WTC11 (cell line): ENCODE results near the gene PPP3CA. TPM values are rescaled to one million over a fixed set of nuclear protein-coding genes. Genes with fewer than 3 reads are reported as not detected.

Source experiments
- ATAC-seq: fragments of 200-7000 bp; cut with Tn5 transposase; 2 replicates; pipeline ENCODE4 v1.10.0; 2021; ENCODE audit warnings: mild to moderate bottlenecking, moderate library complexity
- CTCF ChIA-PET: fragments of 300-600 bp; sonication (Branson Sonifier 250); formaldehyde crosslinking; loops from one replicate; lab custom pipeline; 2021; ENCODE audit warnings: antibody characterized with exemption; lab: Charles Lee
- POLR2A ChIA-PET: fragments of 350-600 bp; sonication (Branson Sonifier 250); formaldehyde crosslinking; loops from one replicate; lab custom pipeline; 2021; ENCODE audit warnings: antibody characterized with exemption; lab: Charles Lee
- DNase-seq: peaks from one replicate; pipeline ENCODE4 v3.0.0; 2021; ENCODE audit warnings: low spot score
- H3K27ac Mint-ChIP-seq: 2 replicates; pipeline ENCODE4 v1.8.0; 2021; ENCODE audit warnings: mixed read lengths
- H3K27me3 Mint-ChIP-seq: 2 replicates; pipeline ENCODE4 v1.8.0; 2021; ENCODE audit warnings: low read depth, mild to moderate bottlenecking, moderate library complexity, mixed read lengths
- H3K36me3 Mint-ChIP-seq: 2 replicates; pipeline ENCODE4 v1.8.0; 2021; ENCODE audit warnings: mixed read lengths
- H3K4me1 Mint-ChIP-seq: 2 replicates; pipeline ENCODE4 v1.8.0; 2022; ENCODE audit warnings: mixed read lengths
- H3K4me3 Mint-ChIP-seq: 2 replicates; pipeline ENCODE4 v1.8.0; 2021; ENCODE audit warnings: mild to moderate bottlenecking, moderate library complexity, mixed read lengths
- H3K9me3 Mint-ChIP-seq: 2 replicates; pipeline ENCODE4 v1.8.0; 2021; ENCODE audit warnings: mixed read lengths
- AFF4 ChIP-seq: sonication (generic); formaldehyde crosslinking; IDR thresholded peaks from 2 replicates; pipeline ENCODE4 v1.8.1; 2023; ENCODE audit warnings: mild to moderate bottlenecking, missing genetic modification reagents, borderline replicate concordance
- ATF1 ChIP-seq: sonication (generic); formaldehyde crosslinking; IDR thresholded peaks from 2 replicates; pipeline ENCODE4 v1.8.1; 2023; ENCODE audit warnings: mild to moderate bottlenecking, moderate library complexity, missing genetic modification reagents
- CBFB ChIP-seq: sonication (generic); formaldehyde crosslinking; IDR thresholded peaks from 2 replicates; pipeline ENCODE4 v1.8.1; 2022; ENCODE audit warnings: mild to moderate bottlenecking, low read depth, missing genetic modification reagents
- ELF4 ChIP-seq: sonication (generic); formaldehyde crosslinking; IDR thresholded peaks from 2 replicates; pipeline ENCODE4 v1.8.1; 2022; ENCODE audit warnings: low read depth, mild to moderate bottlenecking, moderate library complexity, missing genetic modification reagents
- FOXK1 ChIP-seq: sonication (generic); formaldehyde crosslinking; IDR thresholded peaks from 2 replicates; pipeline ENCODE4 v1.8.0; 2022; ENCODE audit warnings: mild to moderate bottlenecking, moderate library complexity, missing genetic modification reagents
- FOXP1 ChIP-seq: sonication (generic); formaldehyde crosslinking; IDR thresholded peaks from 2 replicates; pipeline ENCODE4 v1.8.0; 2022; ENCODE audit warnings: missing genetic modification reagents, mild to moderate bottlenecking, moderate library complexity, borderline replicate concordance
- HMGXB4 ChIP-seq: sonication (generic); formaldehyde crosslinking; IDR thresholded peaks from 2 replicates; pipeline ENCODE4 v1.8.1; 2023; ENCODE audit warnings: mild to moderate bottlenecking, moderate library complexity, missing genetic modification reagents
- IRF1 ChIP-seq: sonication (generic); formaldehyde crosslinking; IDR thresholded peaks from 2 replicates; pipeline ENCODE4 v1.8.0; 2023; ENCODE audit warnings: missing genetic modification reagents
- JAZF1 ChIP-seq: fragments of 250-450 bp; sonication (Bioruptor Pico); IDR thresholded peaks from 2 replicates; pipeline ENCODE4 v1.9.0; 2021; ENCODE audit warnings: moderate library complexity, mild to moderate bottlenecking, inconsistent platforms
- JUN ChIP-seq: sonication (generic); formaldehyde crosslinking; IDR thresholded peaks from 2 replicates; pipeline ENCODE4 v1.8.0; 2023; ENCODE audit warnings: mild to moderate bottlenecking, missing genetic modification reagents
- NFE2L1 ChIP-seq: sonication (generic); formaldehyde crosslinking; IDR thresholded peaks from 2 replicates; pipeline ENCODE4 v1.8.1; 2023; ENCODE audit warnings: missing genetic modification reagents
- PRDM15 ChIP-seq: sonication (generic); formaldehyde crosslinking; IDR thresholded peaks from 2 replicates; pipeline ENCODE4 v1.8.0; 2022; ENCODE audit warnings: missing genetic modification reagents
- PREB ChIP-seq: sonication (generic); formaldehyde crosslinking; IDR thresholded peaks from 2 replicates; pipeline ENCODE4 v1.8.1; 2022; ENCODE audit warnings: mild to moderate bottlenecking, missing genetic modification reagents, moderate library complexity, borderline replicate concordance
- PRRX2 ChIP-seq: fragments of 250-450 bp; sonication (Bioruptor Pico); IDR thresholded peaks from 2 replicates; pipeline ENCODE4 v1.8.0; 2021; ENCODE audit warnings: mild to moderate bottlenecking
- SP1 ChIP-seq: sonication (generic); formaldehyde crosslinking; conservative IDR thresholded peaks from 2 replicates; pipeline ENCODE4 v1.8.1; 2022; ENCODE audit warnings: missing genetic modification reagents
- ZBTB21 ChIP-seq: sonication (generic); formaldehyde crosslinking; IDR thresholded peaks from 2 replicates; pipeline ENCODE4 v1.8.1; 2023; ENCODE audit warnings: mild to moderate bottlenecking, missing genetic modification reagents, borderline replicate concordance
- ZNF138 ChIP-seq: sonication (generic); formaldehyde crosslinking; conservative IDR thresholded peaks from 2 replicates; pipeline ENCODE4 v1.8.1; 2022; ENCODE audit warnings: mild to moderate bottlenecking, moderate library complexity, missing genetic modification reagents
- ZNF219 ChIP-seq: sonication (generic); formaldehyde crosslinking; IDR thresholded peaks from 2 replicates; pipeline ENCODE4 v1.8.0; 2023; ENCODE audit warnings: missing genetic modification reagents, mild to moderate bottlenecking, borderline replicate concordance
- ZNF317 ChIP-seq: sonication (generic); formaldehyde crosslinking; IDR thresholded peaks from 2 replicates; pipeline ENCODE4 v1.8.1; 2023; ENCODE audit warnings: low read depth, mild to moderate bottlenecking, moderate library complexity, missing genetic modification reagents, borderline replicate concordance
- ZNF416 ChIP-seq: fragments of 250-450 bp; sonication (Bioruptor Pico); IDR thresholded peaks from 2 replicates; pipeline ENCODE4 v1.9.0; 2021; ENCODE audit warnings: mild to moderate bottlenecking, inconsistent platforms
- ZNF512 ChIP-seq: sonication (generic); formaldehyde crosslinking; IDR thresholded peaks from 2 replicates; pipeline ENCODE4 v1.8.1; 2022; ENCODE audit warnings: missing genetic modification reagents, borderline replicate concordance
- ZNF671 ChIP-seq: fragments of 250-450 bp; sonication (Bioruptor Pico); IDR thresholded peaks from 2 replicates; pipeline ENCODE4 v1.8.0; 2021; ENCODE audit warnings: mild to moderate bottlenecking
- total RNA-seq: library from RNA; stranded (reverse); gene quantifications from 3 replicates; pipeline ENCODE4 v1.2.3, GENCODE V29; 2021

PPP3CA gene
- total RNA-seq, 1 experiment from 2014 or later: 41.6 TPM

GRCh38 chr4:101347557-101348366 lies 436 bp upstream of the PPP3CA start (continued):
- TF ChIP-seq ZNF512 (no peak), ZNF138 (CRISPR knock-in tag) (peak; percentile 77; the same call in 1 of the 2 replicates), CBFB (no peak), ATF1 (CRISPR knock-in tag) (no peak), PREB (CRISPR knock-in tag) (no peak), PRDM15 (CRISPR knock-in tag) (no peak), AFF4 (no peak), ZNF416 (CRISPR knock-in tag) (no peak), ZNF317 (CRISPR knock-in tag) (no peak), FOXP1 (CRISPR knock-in tag) (no peak), PRRX2 (CRISPR knock-in tag) (no peak), SP1 (CRISPR knock-in tag) (peak; percentile 72)

GRCh38 chr4:101346351-101347266 lies 717 bp downstream of the PPP3CA start:
- Mint-ChIP-seq H3K9me3 (no peaks in the 10 kb centered on the region), H3K4me3 (peak overlapping the region; percentile 95), H3K4me1 (peaks cover 27% of the 10 kb centered on the region), H3K27ac (no peak overlapping the region), H3K36me3 (no peaks in the 10 kb centered on the region), H3K27me3 (peaks cover 21% of the 10 kb centered on the region)
- CTCF ChIA-PET: interaction anchor here (1.0 to 1.2 kb wide), 2 partner anchors 9 to 385 kb away, joined by 3 read pairs; no protein-coding TSS in a partner anchor
- DNase-seq (peak; percentile 51), ATAC-seq (peak; percentile 1; the same call in 1 of the 2 replicates)
- POLR2A ChIA-PET: no interaction called here
- TF ChIP-seq FOXK1 (CRISPR knock-in tag) (0 out of 2 replicates have a peak, but pooled peaks have one; percentile 38), ZNF219 (CRISPR knock-in tag) (no peak), JUN (no peak), ELF4 (CRISPR knock-in tag) (no peak), ZBTB21 (no peak), ZNF671 (no peak), NFE2L1 (CRISPR knock-in tag) (no peak), HMGXB4 (CRISPR knock-in tag) (peak; percentile 22; the same call in 1 of the 2 replicates), JAZF1 (no peak), IRF1 (CRISPR knock-in tag) (0 out of 2 replicates have a peak, but pooled peaks have one; percentile 17)
